ENCODE measurements around the gene THADA. TPM values are rescaled to one million over a fixed set of nuclear protein-coding genes. Genes with fewer than 3 reads are reported as not detected.

Gene THADA
- polyA plus RNA-seq, 1 donor (not counting 4 experiments of a cell fraction or from before 2014, with no cell fraction given) = 22.6 TPM

DNA sequence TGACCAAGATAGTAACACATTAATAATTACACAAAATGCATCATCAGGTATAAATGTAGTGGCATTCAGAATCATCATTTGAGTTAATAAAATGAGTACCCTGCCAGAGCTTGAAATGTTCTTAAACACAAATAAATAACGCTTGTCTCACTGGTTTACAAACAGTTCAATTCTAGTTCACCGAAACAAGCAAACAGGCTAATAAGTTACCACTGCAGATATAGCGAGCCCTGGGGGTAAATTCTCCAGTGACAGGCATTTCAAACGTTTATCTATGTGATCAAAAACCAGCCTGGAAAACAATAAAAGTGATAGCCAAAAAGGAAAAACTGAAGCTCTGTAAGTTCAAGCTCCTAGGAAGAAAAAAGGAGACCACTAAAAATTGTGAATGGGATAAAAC, 152.6 kb downstream of the THADA start:
- H3K4me2 ChIP-seq (ENCODE audit: control insufficient read depth, extremely low read depth, insufficient read depth, low read depth, low read length) = no peak overlapping the region
- H3K27ac ChIP-seq (ENCODE audit: control insufficient read depth, insufficient read depth, low read length) = no peak overlapping the region
- H3K4me3 ChIP-seq (ENCODE audit: control insufficient read depth in 2 of 3, extremely low read depth in 1 of 3, insufficient read depth in 2 of 3, low read depth in 1 of 3, low read length in 3 of 3) = no peak overlapping the region
- DNase-seq (ENCODE audit: low read depth, low spot score) (no peak), FAIRE-seq (no peak)
- H2AFZ ChIP-seq (ENCODE audit: control insufficient read depth, low read length) = no peak overlapping the region
- no peaks in the 10 kb centered on the region for H4K20me1 ChIP-seq (ENCODE audit: control insufficient read depth, extremely low read depth, insufficient read depth, low read length)
- H3K9ac ChIP-seq (ENCODE audit: control insufficient read depth, extremely low read depth, insufficient read depth, low read length) = no peak overlapping the region
- TF ChIP-seq, protein P1, sequence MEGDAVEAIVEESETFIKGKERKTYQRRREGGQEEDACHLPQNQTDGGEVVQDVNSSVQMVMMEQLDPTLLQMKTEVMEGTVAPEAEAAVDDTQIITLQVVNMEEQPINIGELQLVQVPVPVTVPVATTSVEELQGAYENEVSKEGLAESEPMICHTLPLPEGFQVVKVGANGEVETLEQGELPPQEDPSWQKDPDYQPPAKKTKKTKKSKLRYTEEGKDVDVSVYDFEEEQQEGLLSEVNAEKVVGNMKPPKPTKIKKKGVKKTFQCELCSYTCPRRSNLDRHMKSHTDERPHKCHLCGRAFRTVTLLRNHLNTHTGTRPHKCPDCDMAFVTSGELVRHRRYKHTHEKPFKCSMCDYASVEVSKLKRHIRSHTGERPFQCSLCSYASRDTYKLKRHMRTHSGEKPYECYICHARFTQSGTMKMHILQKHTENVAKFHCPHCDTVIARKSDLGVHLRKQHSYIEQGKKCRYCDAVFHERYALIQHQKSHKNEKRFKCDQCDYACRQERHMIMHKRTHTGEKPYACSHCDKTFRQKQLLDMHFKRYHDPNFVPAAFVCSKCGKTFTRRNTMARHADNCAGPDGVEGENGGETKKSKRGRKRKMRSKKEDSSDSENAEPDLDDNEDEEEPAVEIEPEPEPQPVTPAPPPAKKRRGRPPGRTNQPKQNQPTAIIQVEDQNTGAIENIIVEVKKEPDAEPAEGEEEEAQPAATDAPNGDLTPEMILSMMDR (optimal IDR thresholded peaks at IDR 0.05 in 1 of 3, IDR thresholded peaks at IDR 0.05 in 1 of 3, conservative IDR thresholded peaks at IDR 0.05 in 1 of 3; ENCODE audit: extremely low read depth in 1 of 3, insufficient read depth in 2 of 3, low read length in 3 of 3) = no peak
- no peak for TF ChIP-seq EZH2 (IDR thresholded peaks at IDR 0.05; ENCODE audit: low read length)
- dilution Hi-C loops (cut with MboI; ENCODE audit: extremely low pct_ligation_motif_present, low sequenced_read_pairs) = no loop called here
- H3K9me3 ChIP-seq (ENCODE audit: control insufficient read depth, low read depth, low read length) = no peaks in the 10 kb centered on the region
- H3K9me1 ChIP-seq (ENCODE audit: control insufficient read depth, extremely low read depth, insufficient read depth, low read length) = peaks cover 2% of the 10 kb centered on the region
- no peaks in the 10 kb centered on the region for H3K79me2 ChIP-seq (ENCODE audit: control insufficient read depth, insufficient read depth, low read length)
- peaks cover 7% of the 10 kb centered on the region for H3K4me1 ChIP-seq (ENCODE audit: control insufficient read depth, extremely low read depth, insufficient read depth, low read length)
- H3K36me3 ChIP-seq (ENCODE audit: control insufficient read depth in 2 of 2, extremely low read depth in 1 of 2, insufficient read depth in 2 of 2, low read length in 2 of 2) = no peaks in the 10 kb centered on the region
- H3K27me3 ChIP-seq (ENCODE audit: control insufficient read depth, extremely low read depth, insufficient read depth, low read length) = no peaks in the 10 kb centered on the region

DNA sequence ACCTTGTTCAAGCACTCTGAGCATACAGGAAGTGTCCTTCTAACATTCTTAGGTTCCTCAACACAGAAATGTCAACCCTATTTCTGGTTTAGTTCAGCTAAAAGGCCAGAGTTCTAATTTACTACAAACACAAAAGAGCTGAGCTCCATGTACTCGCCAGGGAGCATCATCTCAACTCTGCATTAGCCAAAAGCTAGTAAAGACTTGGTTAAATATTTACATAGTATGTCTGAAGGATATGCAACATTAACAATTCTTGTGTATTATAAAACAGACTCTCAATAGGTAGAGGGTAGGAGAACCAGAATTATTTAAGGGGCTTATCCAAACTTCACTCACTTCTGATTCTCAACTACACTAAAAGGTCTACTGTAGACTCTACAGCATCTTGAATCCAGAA, 154.6 kb downstream of the THADA start:
- Histone ChIP-seq H3K4me2 (ENCODE audit: control insufficient read depth, extremely low read depth, insufficient read depth, low read depth, low read length) (no peak overlapping the region), H3K4me1 (ENCODE audit: control insufficient read depth, extremely low read depth, insufficient read depth, low read length) (peaks cover 5% of the 10 kb centered on the region), H3K9me3 (ENCODE audit: control insufficient read depth, low read depth, low read length) (no peaks in the 10 kb centered on the region), H3K9me1 (ENCODE audit: control insufficient read depth, extremely low read depth, insufficient read depth, low read length) (peaks cover 2% of the 10 kb centered on the region), H3K27me3 (ENCODE audit: control insufficient read depth, extremely low read depth, insufficient read depth, low read length) (no peaks in the 10 kb centered on the region), H3K36me3 (ENCODE audit: control insufficient read depth in 2 of 2, extremely low read depth in 1 of 2, insufficient read depth in 2 of 2, low read length in 2 of 2) (no peaks in the 10 kb centered on the region), H4K20me1 (ENCODE audit: control insufficient read depth, extremely low read depth, insufficient read depth, low read length) (no peaks in the 10 kb centered on the region), H3K79me2 (ENCODE audit: control insufficient read depth, insufficient read depth, low read length) (no peaks in the 10 kb centered on the region), H3K9ac (ENCODE audit: control insufficient read depth, extremely low read depth, insufficient read depth, low read length) (no peak overlapping the region), H3K27ac (ENCODE audit: control insufficient read depth, insufficient read depth, low read length) (no peak overlapping the region), H2AFZ (ENCODE audit: control insufficient read depth, low read length) (no peak overlapping the region), H3K4me3 (ENCODE audit: control insufficient read depth in 2 of 3, extremely low read depth in 1 of 3, insufficient read depth in 2 of 3, low read depth in 1 of 3, low read length in 3 of 3) (no peak overlapping the region)
- DNase-seq (ENCODE audit: low read depth, low spot score) (no peak), FAIRE-seq (no peak)
- TF ChIP-seq, protein P1 (optimal IDR thresholded peaks at IDR 0.05 in 1 of 3, IDR thresholded peaks at IDR 0.05 in 1 of 3, conservative IDR thresholded peaks at IDR 0.05 in 1 of 3; ENCODE audit: extremely low read depth in 1 of 3, insufficient read depth in 2 of 3, low read length in 3 of 3) = no peak
- TF ChIP-seq EZH2 (IDR thresholded peaks at IDR 0.05; ENCODE audit: low read length) = no peak
- dilution Hi-C loops (cut with MboI; ENCODE audit: extremely low pct_ligation_motif_present, low sequenced_read_pairs) = no loop called here

Data from keratinocyte (primary cell).